ENCODE data around the gene TWF2.

DNA sequence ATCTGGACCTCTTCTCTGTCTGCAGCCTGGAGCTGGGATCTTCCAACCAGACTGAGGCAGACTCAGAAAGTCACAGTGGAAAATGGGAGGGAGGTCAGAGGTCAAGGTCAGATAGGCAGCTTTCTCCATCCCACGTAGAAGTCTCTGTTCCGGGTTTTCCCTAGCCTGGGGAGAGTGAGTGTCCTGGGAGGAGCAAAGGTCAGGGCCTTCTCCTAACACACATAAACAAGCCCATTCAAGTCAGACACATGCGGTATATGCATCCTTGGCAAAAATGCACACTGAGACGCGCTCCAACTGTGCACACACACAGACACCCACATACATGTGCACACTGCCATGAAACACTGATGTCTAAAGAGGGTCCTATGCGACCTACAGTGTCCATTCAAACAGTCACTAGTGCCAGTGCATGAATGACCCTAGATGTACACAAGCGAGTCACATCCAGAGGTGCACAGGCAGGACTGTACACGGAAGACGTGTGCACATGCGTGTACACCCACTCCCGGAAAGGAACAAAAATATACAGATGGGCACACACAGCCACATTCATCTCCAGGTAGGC is 681 bp downstream of the TWF2 start:
- TF ChIP-seq CTCF (conservative IDR thresholded peaks at IDR 0.05; ENCODE audit: low read length) (no peak), EZH2phosphoT487 (IDR thresholded peaks at IDR 0.05; ENCODE audit: borderline replicate concordance) (no peak)
